Body of pancreas (tissue), 4 donors: ENCODE results near the gene PCBP3. TPM values are rescaled to one million over a fixed set of nuclear protein-coding genes. Genes with fewer than 3 reads are reported as not detected.

Experiments used
- ATAC-seq: fragments of 150-250 bp; one replicate; pipeline ENCODE4 v1.9.1; 2016
- DNase-seq, 4 donors: peaks; one replicate each; pipeline ENCODE4 v3.0.0-alpha.2; 2019
- H3K27ac ChIP-seq, 4 donors: fragments of 200-600 bp; sonication (generic); 1 replicate in 3 of 4; 2 replicates in 1 of 4; pipeline versions ENCODE4 v1.5.1 to v1.6.1; 2016 to 2019; ENCODE audit warnings: mild to moderate bottlenecking in 1 of 4, mixed read lengths in 1 of 4, moderate library complexity in 1 of 4
- H3K27me3 ChIP-seq, 2 donors: fragments of 200-600 bp; sonication (generic); one replicate each; pipeline ENCODE4 v1.6.0; 2016; ENCODE audit warnings: mild to moderate bottlenecking in 1 of 2
- H3K36me3 ChIP-seq, 2 donors: fragments of 200-600 bp; sonication (generic); replicated peaks in 1 of 2; 2 replicates each; pipeline ENCODE4 v1.5.1; 2016; ENCODE audit warnings: low read depth in 2 of 2; ENCODE audit not compliant: insufficient read depth in 1 of 2
- H3K4me1 ChIP-seq: fragments of 200-600 bp; sonication (generic); one replicate; pipeline ENCODE4 v1.6.0; 2016
- H3K4me3 ChIP-seq, 2 donors: fragments of 200-600 bp; sonication (generic); 1 replicate in 1 of 2; 2 replicates in 1 of 2; pipeline ENCODE4 v1.5.1; 2016 to 2019
- H3K9me3 ChIP-seq, 3 donors: fragments of 200-600 bp; sonication (generic); 1 replicate in 2 of 3; 2 replicates in 1 of 3; pipeline ENCODE4 v1.5.1; 2016
- POLR2A ChIP-seq, 3 donors: fragments of 450-650 bp; IDR thresholded peaks; one replicate each; pipeline ENCODE4 v1.6.1; 2016; ENCODE audit warnings: antibody characterized with exemption in 3 of 3, mild to moderate bottlenecking in 2 of 3
- WGBS, 2 donors: methylation state at CpG; one replicate each; pipeline ENCODE4 v1.1.5; 2017; 5-methylcytosine and 5-hydroxymethylcytosine counted together
- intact Hi-C: fragments of 100-400 bp; cut with DNase I; formaldehyde crosslinking; loops from one replicate; pipeline ENCODE4 v1.15.1; 2023
- total RNA-seq, 2 donors: library from RNA; depleted of rRNA; stranded (reverse); fragments of >200 nt; gene quantifications; one replicate each; pipeline ENCODE4 v1.1.0, GENCODE V29; 2016
- TF ChIP-seq, protein P1 (sequence below), 7 experiments: fragments of 450-650 bp in 4 of 7; fragments of 200-600 bp in 3 of 7; sonication (generic) in 3 of 7; IDR thresholded peaks; one replicate each; pipeline ENCODE4 v1.5.1; 2016 to 2019; ENCODE audit warnings: antibody characterized with exemption in 7 of 7

Gene PCBP3
- total RNA-seq, 2 donors from 2014 or later: 1.3 to 4.6 TPM

DNA sequence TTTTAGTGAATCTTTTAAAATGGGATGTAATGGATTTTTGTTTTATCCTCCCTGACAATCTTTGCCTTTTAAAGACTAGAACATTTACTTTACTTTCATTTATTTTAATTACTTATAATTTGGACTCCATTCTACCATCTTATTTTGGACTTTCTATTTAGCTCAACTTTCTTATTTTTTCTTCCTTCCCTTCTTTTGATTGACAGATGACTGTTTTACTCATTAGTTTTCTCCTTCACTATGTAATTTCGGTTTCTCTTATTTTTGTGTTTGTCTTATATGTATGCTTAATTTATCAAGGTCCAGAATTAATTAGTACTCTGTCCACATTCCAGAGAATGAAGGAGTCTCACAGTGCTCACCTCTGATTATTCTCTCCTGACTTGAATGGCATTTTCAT is 109.9 kb downstream of the PCBP3 start:
- no peak for ATAC-seq
- Histone ChIP-seq H3K4me1 (no peaks in the 10 kb centered on the region), H3K9me3 (no peaks in the 10 kb centered on the region), H3K27ac (no peak overlapping the region), H3K4me3 (no peak overlapping the region), H3K27me3 (no peaks in the 10 kb centered on the region), H3K36me3 (no peaks in the 10 kb centered on the region)
- intact Hi-C loops: no loop called here
- no peak for DNase-seq
- 50 to 57% methylated on average over 1 of the region's 1 CpG for WGBS, 2 donors
- no peak for TF ChIP-seq POLR2A (IDR thresholded peaks at IDR 0.05)
- TF ChIP-seq, protein P1, sequence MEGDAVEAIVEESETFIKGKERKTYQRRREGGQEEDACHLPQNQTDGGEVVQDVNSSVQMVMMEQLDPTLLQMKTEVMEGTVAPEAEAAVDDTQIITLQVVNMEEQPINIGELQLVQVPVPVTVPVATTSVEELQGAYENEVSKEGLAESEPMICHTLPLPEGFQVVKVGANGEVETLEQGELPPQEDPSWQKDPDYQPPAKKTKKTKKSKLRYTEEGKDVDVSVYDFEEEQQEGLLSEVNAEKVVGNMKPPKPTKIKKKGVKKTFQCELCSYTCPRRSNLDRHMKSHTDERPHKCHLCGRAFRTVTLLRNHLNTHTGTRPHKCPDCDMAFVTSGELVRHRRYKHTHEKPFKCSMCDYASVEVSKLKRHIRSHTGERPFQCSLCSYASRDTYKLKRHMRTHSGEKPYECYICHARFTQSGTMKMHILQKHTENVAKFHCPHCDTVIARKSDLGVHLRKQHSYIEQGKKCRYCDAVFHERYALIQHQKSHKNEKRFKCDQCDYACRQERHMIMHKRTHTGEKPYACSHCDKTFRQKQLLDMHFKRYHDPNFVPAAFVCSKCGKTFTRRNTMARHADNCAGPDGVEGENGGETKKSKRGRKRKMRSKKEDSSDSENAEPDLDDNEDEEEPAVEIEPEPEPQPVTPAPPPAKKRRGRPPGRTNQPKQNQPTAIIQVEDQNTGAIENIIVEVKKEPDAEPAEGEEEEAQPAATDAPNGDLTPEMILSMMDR (IDR thresholded peaks at IDR 0.05): no peak

DNA sequence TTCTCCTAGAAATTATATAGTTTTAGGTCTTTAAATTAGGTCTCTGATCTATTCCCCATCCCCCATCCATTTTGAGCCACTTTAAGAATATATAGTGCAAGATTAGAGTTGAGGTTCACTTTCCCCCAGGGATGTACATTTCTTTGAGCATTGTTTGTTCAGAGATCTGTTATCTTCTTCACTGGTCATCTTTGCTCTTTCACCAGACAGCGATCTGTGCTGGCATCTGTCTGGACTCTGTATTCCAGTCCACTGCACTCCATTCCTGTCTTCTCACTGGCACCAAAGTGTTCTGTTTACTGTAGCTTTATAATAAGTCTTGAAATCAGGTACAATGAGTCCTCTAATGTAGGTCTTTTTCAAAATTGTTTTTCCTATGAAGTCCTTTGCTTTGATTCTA is 112.5 kb downstream of the PCBP3 start:
- DNase-seq: no peak
- Histone ChIP-seq H3K27ac (no peak overlapping the region), H3K27me3 (no peaks in the 10 kb centered on the region), H3K9me3 (no peaks in the 10 kb centered on the region), H3K4me3 (no peak overlapping the region), H3K4me1 (no peaks in the 10 kb centered on the region), H3K36me3 (no peaks in the 10 kb centered on the region)
- no peak for TF ChIP-seq POLR2A (IDR thresholded peaks at IDR 0.05)
- TF ChIP-seq, protein P1 (IDR thresholded peaks at IDR 0.05): no peak
- intact Hi-C loops: no loop called here
- WGBS, 2 donors: 45 to 82% methylated on average over 1 of the region's 1 CpG
- no peak for ATAC-seq

DNA sequence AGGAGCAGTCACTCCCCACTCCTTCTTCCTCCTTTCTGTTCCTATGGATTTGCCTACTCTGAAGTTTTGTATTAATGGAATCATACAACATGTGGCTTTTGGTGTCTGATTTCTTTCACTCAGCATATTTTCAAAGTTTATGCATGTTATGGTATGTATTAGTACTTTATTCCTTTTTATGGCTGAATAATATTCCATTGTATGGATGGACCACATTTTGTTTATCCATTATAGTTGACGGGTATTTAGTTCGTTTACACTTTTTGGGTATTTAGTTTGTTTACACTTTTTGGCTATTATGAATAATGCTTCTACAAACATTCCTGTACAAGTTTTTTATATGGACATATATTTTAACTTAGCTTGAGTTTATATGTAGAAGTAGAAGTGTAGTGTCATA is 113.1 kb downstream of the PCBP3 start:
- TF ChIP-seq POLR2A (IDR thresholded peaks at IDR 0.05): no peak
- TF ChIP-seq, protein P1 (IDR thresholded peaks at IDR 0.05): no peak
- ATAC-seq (no peak), DNase-seq (no peak)
- 76 to 88% methylated on average over 2 of the region's 2 CpGs for WGBS, 2 donors
- Histone ChIP-seq H3K4me1 (no peaks in the 10 kb centered on the region), H3K27ac (no peak overlapping the region), H3K27me3 (no peaks in the 10 kb centered on the region), H3K4me3 (no peak overlapping the region), H3K9me3 (no peaks in the 10 kb centered on the region), H3K36me3 (no peaks in the 10 kb centered on the region)
- intact Hi-C loops: no loop called here

DNA sequence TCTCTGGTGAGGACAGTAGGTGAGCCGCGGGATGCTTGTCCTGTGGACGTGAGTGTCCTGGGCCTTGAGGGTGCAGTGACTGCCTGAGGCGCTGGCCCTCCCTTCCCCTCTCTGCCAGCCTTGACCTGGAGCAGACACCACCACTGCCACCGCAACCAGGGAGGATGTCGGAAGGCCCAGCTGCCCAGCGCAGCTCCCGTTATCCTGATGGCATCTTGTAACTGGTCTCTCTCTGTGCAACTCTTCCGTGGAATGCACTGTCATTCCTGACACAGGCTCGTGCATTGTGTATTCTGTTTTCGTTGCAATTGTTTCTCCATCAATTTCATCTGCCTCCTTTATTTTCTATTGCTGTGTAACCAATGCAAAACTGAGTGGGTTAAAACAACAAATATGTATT is 118.2 kb downstream of the PCBP3 start:
- Histone ChIP-seq H3K36me3 (no peaks in the 10 kb centered on the region), H3K27me3 (no peaks in the 10 kb centered on the region), H3K9me3 (no peaks in the 10 kb centered on the region), H3K4me3 (no peak overlapping the region), H3K27ac (no peak overlapping the region), H3K4me1 (no peaks in the 10 kb centered on the region)
- no peak for TF ChIP-seq POLR2A (IDR thresholded peaks at IDR 0.05)
- TF ChIP-seq, protein P1 (IDR thresholded peaks at IDR 0.05): no peak
- intact Hi-C loops: no loop called here
- DNase-seq (no peak), ATAC-seq (no peak)
- 81 to 83% methylated on average over 9 to 11 of the region's 11 CpGs for WGBS, 2 donors

DNA sequence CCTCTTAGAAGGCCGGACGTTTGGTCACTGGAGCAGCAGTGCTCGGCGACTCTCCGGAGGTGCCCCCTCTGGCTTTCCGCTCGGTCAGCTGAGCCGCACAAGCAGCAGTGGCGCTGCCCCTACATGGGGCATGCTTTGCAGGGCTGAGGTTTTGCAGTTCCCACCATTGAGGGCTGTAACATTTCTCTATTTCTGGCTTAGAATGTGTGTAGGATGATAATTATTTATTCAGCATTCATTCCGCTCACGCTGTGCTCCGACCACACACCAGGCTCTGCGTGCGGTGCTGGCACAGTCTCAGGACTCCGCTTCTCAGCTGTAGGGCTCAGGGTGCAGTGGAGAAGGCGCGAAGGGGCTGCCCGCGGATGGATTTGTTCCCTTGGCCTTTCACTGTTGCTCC is 119.5 kb downstream of the PCBP3 start:
- H3K36me3 ChIP-seq: no peaks in the 10 kb centered on the region

More for the DNA sequence above, 119.5 kb downstream of the PCBP3 start:
- ATAC-seq (no peak), DNase-seq (no peak)
- intact Hi-C loops: no loop called here
- Histone ChIP-seq H3K4me1 (no peaks in the 10 kb centered on the region), H3K9me3 (no peaks in the 10 kb centered on the region), H3K27ac (no peak overlapping the region), H3K27me3 (no peaks in the 10 kb centered on the region), H3K4me3 (no peak overlapping the region)
- TF ChIP-seq, protein P1 (IDR thresholded peaks at IDR 0.05): no peak
- TF ChIP-seq POLR2A (IDR thresholded peaks at IDR 0.05): no peak
- 91% methylated on average over 15 to 19 of the region's 19 CpGs for WGBS, 2 donors
